ENCODE measurements around the gene FBXL16. TPM values are rescaled to one million over a fixed set of nuclear protein-coding genes. Genes with fewer than 3 reads are reported as not detected.
A peak's percentile ranks its signal among the peaks of the same experiment; 100 is the strongest.
"Not testable (repeated sequence)": the region's sequence is repeated elsewhere in the genome, so short reads cannot be mapped to it uniquely, and the experiment has no call there.

FBXL16 gene
- total and polyA plus RNA-seq, 12 donors, result 0.04 to 0.64 (median 0.10) TPM; not detected in 4

DNA sequence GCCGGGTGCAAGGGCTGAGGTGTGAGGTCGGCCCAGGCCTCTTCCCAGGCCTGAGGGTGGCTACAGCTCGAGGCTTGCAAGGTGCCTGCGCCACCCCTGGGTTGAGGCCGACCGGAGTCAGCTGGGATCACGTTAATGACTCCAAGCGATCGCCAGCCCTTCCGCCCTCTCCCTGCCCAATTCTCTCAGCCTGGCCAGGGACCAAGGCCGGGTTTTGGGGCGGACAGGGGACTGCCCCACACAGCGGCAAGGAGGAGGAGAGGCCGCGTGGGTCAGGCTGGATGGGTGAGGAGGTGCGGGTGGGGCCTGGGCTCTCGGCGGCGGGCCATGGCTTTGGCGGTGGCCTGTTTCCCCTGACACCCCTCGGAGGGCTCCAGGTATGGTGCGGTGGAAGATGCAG is 12.2 kb downstream of the FBXL16 start:
- TF ChIP-seq, protein P1, sequence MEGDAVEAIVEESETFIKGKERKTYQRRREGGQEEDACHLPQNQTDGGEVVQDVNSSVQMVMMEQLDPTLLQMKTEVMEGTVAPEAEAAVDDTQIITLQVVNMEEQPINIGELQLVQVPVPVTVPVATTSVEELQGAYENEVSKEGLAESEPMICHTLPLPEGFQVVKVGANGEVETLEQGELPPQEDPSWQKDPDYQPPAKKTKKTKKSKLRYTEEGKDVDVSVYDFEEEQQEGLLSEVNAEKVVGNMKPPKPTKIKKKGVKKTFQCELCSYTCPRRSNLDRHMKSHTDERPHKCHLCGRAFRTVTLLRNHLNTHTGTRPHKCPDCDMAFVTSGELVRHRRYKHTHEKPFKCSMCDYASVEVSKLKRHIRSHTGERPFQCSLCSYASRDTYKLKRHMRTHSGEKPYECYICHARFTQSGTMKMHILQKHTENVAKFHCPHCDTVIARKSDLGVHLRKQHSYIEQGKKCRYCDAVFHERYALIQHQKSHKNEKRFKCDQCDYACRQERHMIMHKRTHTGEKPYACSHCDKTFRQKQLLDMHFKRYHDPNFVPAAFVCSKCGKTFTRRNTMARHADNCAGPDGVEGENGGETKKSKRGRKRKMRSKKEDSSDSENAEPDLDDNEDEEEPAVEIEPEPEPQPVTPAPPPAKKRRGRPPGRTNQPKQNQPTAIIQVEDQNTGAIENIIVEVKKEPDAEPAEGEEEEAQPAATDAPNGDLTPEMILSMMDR (IDR thresholded peaks at IDR 0.05), result no peak
- no peaks in the 10 kb centered on the region for H3K9me3 ChIP-seq
- H3K4me3 ChIP-seq, result no peak overlapping the region
- DNase-seq, result no peak
- H3K27me3 ChIP-seq, result peaks cover 20 to 72% (median 67%) of the 10 kb centered on the region in 7 donors
- ATAC-seq, result no peak
- peaks cover 15 to 43% (median 37%) of the 10 kb centered on the region in 9 donors for H3K4me1 ChIP-seq
- intact Hi-C loops (cut with DNase I), result no loop called here
- 32 to 40% methylated on average over 21 to 22 of the region's 22 CpGs for WGBS, 2 donors
- H3K27ac ChIP-seq, result no peak overlapping the region
- H3K36me3 ChIP-seq, result no peaks in the 10 kb centered on the region

DNA sequence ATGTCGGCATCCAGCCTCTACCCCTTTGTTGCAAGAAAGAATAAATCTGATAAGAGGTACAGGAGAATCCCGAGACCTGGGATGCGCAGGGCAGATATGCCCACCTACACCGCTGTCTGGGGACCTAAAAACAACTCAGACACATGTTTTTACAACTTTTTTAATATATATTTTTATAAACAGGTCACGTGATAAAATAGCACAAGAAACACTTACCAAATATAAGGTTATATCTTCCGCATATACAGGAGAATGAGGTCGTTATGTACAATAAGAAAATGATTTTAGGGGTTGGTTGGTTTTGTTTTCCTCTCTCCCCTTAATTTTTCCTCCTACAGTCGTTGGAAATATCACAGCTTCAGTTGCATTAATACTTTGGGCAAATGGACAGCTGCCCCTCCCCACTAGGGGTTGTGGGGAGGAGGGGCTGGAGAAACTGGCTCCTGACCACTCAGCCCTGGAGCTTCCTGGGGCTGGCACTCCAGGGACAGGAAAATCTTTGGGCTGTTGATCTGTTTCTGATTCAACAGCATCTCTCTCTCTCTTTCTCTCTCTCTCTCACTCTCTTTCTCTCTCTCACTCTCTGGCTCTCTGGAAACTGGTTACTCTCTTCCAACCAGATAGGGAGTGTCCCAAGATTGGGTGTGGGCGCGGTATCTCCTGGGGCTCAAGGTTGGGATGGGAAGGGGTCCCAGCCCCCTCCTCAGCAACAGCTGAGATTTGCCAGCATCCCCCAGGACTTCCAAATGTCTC is 13.1 kb downstream of the FBXL16 start:
- Histone ChIP-seq H3K4me3 (no peak overlapping the region), H3K9me3 (no peaks in the 10 kb centered on the region), H3K4me1 (peaks cover 15 to 43% (median 37%) of the 10 kb centered on the region in 9 donors), H3K27me3 (peaks cover 20 to 65% (median 58%) of the 10 kb centered on the region in 7 donors), H3K36me3 (peaks cover 0 to 8% (median 0%) of the 10 kb centered on the region in 9 donors), H3K27ac (no peak overlapping the region)
- WGBS, 2 donors, result 65 to 70% methylated on average over 10 of the region's 10 CpGs
- TF ChIP-seq, protein P1 (IDR thresholded peaks at IDR 0.05), result no peak
- intact Hi-C loops (cut with DNase I), result no loop called here
- DNase-seq, result no peak
- ATAC-seq, result no peak

DNA sequence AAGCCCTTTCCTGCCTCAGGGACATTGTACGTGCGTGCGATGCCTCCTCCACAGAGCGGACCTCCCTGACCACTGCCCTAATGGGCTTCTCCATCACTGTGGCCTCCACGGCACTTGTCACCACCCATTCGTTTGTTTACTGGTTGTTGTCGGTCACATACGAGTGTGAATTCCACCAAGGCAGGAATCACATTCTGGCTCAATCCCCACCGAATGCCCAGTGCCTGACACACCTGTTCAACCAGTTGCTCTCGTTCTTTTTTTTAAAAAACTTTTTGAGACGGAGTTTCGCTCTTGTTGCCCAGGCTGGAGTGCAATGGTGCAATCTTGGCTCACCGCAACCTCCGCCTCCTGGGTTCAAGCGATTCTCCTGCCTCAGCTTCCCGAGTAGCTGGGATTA is 14.4 kb downstream of the FBXL16 start:
- H3K36me3 ChIP-seq, result peaks cover 0 to 21% (median 0%) of the 10 kb centered on the region in 9 donors
- intact Hi-C loops (cut with DNase I); DNase-seq; ATAC-seq; H3K4me3 ChIP-seq; H3K27ac ChIP-seq; H3K9me3 ChIP-seq: not testable (repeated sequence)
- 89 to 90% methylated on average over 16 of the region's 16 CpGs for WGBS, 2 donors
- H3K27me3 ChIP-seq, result peaks cover 20 to 52% (median 46%) of the 10 kb centered on the region in 7 donors
- peaks cover 15 to 43% (median 37%) of the 10 kb centered on the region in 9 donors for H3K4me1 ChIP-seq

DNA sequence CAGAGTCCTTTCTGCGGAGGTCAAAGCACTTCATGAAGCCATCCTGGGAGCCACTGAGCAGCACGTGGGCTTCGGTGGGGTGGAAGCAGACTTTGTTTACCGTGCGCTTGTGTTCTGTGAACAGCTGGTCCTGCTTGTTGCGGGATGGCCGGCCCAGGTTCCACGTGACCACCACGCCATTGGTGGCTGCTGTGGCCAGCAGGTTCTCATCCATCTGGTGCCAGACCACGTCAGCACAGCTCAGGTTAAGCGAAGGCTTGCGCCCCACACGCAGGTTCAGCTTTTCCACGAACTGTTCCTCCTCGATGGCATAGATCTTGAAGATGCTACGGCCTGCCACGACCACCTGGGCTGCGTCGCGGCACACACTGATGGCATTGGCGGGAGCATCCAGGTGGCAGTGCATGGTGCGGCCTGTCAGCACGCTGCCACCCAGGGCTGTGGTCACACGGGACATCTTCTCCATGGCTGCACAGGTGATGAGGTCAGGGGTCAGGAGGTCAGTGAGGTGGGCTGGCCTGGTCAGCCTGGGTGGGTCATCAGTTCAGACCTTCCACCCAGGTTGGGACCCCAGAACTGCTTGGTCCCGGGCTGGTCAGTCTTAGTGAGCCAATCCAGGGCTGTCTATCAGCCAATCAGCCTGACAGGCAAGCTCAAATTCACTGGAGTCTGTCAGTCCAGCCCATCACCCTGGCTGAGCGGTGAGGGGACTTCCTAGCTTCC is 16.3 kb downstream of the FBXL16 start:
- WGBS, 2 donors, result 85 to 87% methylated on average over 26 of the region's 26 CpGs
- Histone ChIP-seq H3K4me3 (peak overlapping the region; percentile 71 to 100 (median 92)), H3K4me1 (peaks cover 20 to 47% (median 36%) of the 10 kb centered on the region in 9 donors), H3K27ac (peak overlapping the region in 9 of 10 donors; percentile 83 to 94 (median 89)), H3K36me3 (peaks cover 0 to 26% (median 0%) of the 10 kb centered on the region in 9 donors), H3K27me3 (peaks cover 13 to 33% (median 29%) of the 10 kb centered on the region in 7 donors), H3K9me3 (no peaks in the 10 kb centered on the region)
- no peak for DNase-seq
- TF ChIP-seq, protein P1 (IDR thresholded peaks at IDR 0.05), result no peak
- ATAC-seq, result no peak
- intact Hi-C loops (cut with DNase I), result no loop called here
